Ectodermal cell (in vitro differentiated cells): ENCODE data around the gene INSL3.

ENCODE experiments used
- H3K27ac ChIP-seq: 2 replicates; pipeline ENCODE4 v1.7.0; 2013; ENCODE audit warnings: mild to moderate bottlenecking, low read depth, low read length; ENCODE audit not compliant: insufficient read depth, poor library complexity, severe bottlenecking
- H3K27me3 ChIP-seq: 2 replicates; pipeline ENCODE4 v1.7.0; 2013; ENCODE audit warnings: mild to moderate bottlenecking, low read length; ENCODE audit not compliant: insufficient read depth, control insufficient read depth, poor library complexity, severe bottlenecking
- H3K36me3 ChIP-seq: one replicate; pipeline ENCODE4 v1.7.0; 2013; ENCODE audit warnings: low read length; ENCODE audit not compliant: control insufficient read depth, insufficient read depth
- H3K4me1 ChIP-seq: one replicate; pipeline ENCODE4 v1.7.0; 2013; ENCODE audit warnings: low read length; ENCODE audit not compliant: control insufficient read depth, insufficient read depth
- H3K4me3 ChIP-seq: 2 replicates; pipeline ENCODE4 v1.7.0; 2013; ENCODE audit warnings: low read depth, low read length, control low read depth; ENCODE audit not compliant: insufficient read depth
- H3K9me3 ChIP-seq: 2 replicates; pipeline ENCODE4 v1.7.0; 2013; ENCODE audit warnings: mild to moderate bottlenecking, low read length, moderate library complexity; ENCODE audit not compliant: control insufficient read depth
- WGBS, 2 experiments: methylation state at CpG; one replicate each; pipeline ENCODE4 v1.1.7; 2013; ENCODE audit warnings: missing lambda C conversion rate in 2 of 2; 5-methylcytosine and 5-hydroxymethylcytosine counted together

INSL3 gene

DNA sequence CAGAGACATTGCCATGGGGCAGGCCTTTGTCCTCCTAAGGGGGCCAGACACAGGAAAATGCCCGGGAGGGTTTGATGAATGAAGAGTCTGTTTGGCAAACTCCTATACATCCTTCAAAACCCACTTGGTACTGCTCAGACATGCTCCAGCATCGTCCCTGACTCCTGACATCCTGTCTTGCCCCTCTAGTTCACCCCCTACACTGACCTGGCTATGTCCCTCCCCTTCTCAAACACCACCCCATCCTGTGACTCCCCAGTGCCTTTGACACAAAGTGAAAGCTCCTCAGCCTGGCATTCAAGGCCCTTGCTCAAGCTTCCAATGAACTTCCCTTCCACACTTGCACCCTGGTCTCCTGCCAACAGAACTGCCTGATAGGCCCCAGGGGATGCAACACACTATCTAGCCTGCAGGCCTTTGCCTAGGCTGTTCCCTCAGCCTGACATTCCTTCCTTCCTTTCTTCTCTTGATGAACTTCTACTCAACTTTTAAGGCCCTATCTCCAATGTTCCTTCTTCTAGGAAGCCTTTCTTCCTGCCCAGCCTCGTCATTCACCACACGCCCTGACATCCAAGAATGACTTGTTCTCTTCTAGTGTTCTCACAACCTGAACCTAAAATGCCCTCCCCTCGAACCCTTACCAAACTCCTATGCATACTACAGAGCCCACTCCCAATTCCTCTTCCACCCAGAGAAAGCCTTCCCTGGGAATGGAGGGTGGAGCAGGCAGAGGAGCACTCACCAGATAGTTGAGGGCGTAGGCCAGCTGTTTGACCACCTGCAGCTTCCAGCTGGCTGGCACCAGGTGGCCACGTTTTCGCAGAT lies 14.1 kb upstream of the INSL3 start:
- H3K36me3 ChIP-seq, result no peaks in the 10 kb centered on the region
- H3K27ac ChIP-seq, result no peak overlapping the region
- no peaks in the 10 kb centered on the region for H3K9me3 ChIP-seq
- no peak overlapping the region for H3K4me3 ChIP-seq
- peaks cover 8% of the 10 kb centered on the region for H3K4me1 ChIP-seq
- peaks cover 24% of the 10 kb centered on the region for H3K27me3 ChIP-seq
- 67 to 70% methylated on average over 8 of the region's 8 CpGs for WGBS, 2 experiments

DNA sequence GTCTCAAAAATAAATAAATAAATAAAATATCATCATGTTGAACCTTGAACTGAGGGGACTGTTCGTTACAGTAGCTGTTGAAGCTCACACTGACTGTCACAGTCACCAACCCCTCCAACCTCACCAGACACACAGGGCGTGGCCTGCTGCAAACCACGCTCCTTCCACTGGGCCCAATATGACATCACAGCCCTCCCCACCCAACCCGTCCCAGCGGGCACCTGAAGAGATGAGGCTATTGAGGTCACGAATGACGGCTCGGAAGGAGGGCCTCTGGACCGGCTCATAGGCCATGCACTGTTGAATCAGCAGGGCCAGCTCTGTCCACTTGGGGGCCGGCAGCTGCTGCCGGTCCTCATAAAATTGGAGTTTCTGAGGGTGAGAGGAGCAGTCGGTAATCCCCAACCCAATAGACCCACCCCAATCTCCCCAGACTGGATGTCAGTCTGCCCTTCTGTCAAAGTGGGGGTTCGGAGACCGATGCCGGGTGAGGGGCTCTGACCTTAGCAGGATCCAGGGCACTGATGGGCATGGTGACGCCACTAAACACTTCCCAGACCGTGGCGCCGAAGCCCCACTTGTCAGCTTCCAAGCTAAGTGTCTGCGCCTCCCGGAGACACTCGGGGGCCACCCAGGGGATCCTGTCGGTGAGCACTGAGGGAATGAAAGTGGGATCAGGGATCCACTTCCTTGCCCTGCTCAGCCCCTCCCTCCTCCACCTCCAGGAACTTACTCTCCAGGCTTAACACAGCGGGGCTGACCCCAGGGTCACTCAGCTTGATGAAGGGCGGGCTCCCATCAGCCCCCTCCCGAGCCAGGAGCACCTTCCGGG lies 13.2 kb upstream of the INSL3 start:
- Histone ChIP-seq H3K36me3 (no peaks in the 10 kb centered on the region), H3K9me3 (no peaks in the 10 kb centered on the region), H3K4me1 (peaks cover 14% of the 10 kb centered on the region), H3K4me3 (no peak overlapping the region), H3K27ac (no peak overlapping the region), H3K27me3 (peaks cover 18% of the 10 kb centered on the region)
- WGBS, 2 experiments, result 68 to 70% methylated on average over 27 of the region's 27 CpGs

DNA sequence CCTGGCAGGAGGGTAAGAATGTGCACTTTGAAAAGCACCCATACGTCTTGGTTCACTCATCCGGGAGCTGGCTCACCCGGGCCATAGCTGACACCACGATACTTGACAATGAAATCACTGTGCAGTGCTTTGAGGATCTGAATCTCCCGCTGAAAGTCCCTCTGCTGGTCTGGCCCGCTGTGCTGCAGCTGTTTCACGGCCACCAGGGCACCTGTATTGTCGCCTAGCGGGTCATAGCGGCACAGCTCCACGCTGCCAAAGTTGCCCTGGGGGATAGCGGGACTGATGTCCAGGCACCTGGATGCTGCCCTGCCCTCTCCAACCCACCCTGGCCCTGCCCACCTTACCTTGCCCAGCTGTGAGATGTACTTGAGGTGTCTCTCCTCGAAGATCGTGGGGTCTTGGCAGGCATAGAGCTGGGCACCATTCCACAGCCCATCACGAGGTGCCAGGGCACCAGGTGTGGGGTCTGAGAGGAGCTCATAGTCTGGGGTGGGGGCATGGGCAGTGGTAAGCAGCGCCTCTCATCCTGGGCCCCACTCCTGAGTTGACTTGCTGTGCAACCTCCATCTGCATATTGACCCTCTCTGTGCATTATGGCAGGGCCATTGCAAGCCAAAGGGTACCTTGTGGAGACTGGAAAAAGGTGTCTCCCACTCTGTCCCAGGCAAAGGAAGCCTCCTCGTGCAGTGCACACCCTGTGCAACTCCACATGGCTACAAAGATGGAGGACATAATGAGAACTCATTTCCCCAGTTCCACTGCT lies 11.3 kb upstream of the INSL3 start:
- peaks cover 14% of the 10 kb centered on the region for H3K4me1 ChIP-seq
- no peaks in the 10 kb centered on the region for H3K9me3 ChIP-seq
- no peaks in the 10 kb centered on the region for H3K36me3 ChIP-seq
- H3K4me3 ChIP-seq, result no peak overlapping the region
- H3K27ac ChIP-seq, result no peak overlapping the region
- peaks cover 12% of the 10 kb centered on the region for H3K27me3 ChIP-seq
- WGBS, 2 experiments, result 92 to 93% methylated on average over 17 of the region's 17 CpGs

DNA sequence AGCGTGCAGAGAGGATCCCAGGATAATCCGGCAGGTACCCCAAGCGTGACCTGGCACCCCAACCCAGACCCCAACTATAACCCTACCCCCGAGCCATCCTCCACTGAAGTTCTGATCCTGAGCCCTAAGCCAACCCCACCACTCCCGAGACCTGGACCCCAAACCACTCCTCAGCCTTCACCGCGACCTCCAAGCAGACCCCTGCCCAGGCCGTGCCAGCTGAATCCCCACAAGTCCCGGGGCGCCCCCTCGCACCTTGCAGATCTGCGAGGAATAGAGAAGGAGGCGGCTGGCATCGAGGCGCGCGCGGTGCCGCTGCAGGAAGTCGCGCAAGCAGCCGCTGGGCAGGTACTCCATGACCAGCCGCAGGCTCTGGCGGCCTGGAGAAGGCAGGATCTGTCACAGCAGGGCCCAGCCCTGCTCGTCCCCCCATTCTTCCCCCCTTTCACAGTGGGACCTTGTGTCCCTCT lies 10.1 kb upstream of the INSL3 start:
- Histone ChIP-seq H3K4me3 (peak overlapping the region; percentile 29), H3K9me3 (no peaks in the 10 kb centered on the region), H3K36me3 (no peaks in the 10 kb centered on the region), H3K27ac (no peak overlapping the region), H3K27me3 (peaks cover 12% of the 10 kb centered on the region), H3K4me1 (peaks cover 14% of the 10 kb centered on the region)
- 63 to 66% methylated on average over 25 of the region's 25 CpGs for WGBS, 2 experiments

DNA sequence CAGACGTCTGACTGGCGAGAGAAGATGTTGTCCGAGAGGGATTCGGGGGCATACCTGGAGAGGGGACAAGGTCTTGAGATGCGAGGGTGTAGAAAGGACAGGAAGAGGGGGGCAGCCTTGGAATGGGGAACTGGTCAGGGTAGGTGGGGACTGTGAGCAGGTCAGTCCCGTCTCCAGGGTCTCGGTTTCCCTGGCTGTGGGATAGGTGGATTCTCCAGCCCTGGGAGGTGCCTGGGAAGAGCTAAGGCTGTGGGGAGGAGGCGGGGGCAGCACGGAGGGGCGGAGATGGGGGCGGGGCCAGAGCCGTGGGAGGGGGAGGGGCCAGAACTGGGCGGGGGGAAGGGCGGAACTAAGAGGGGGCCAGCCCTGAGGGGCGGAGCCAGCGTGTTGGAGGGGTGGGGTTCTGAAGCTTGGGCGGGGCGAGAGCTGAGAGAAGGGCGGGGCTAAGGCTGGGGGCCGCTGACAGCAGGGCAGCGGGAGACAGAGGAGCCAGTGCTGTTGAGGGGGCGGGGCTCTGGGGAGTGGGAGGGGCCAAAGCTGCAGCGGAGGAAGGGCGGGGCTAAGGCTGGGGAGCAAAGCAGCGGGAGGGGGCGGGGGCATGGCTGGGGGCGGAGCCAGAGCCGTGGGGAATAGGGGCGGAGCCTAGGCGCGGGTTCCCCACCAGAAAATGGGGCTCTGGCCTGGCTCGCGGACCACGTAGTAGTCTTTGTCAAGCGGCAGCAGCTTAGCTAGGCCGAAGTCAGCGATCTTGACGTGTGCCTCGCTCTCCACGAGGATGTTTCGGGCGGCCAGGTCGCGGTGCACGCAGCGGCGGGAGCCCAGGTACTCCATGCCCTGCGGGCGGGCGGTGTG lies 9.5 kb upstream of the INSL3 start:
- Histone ChIP-seq H3K4me3 (peak overlapping the region; percentile 39), H3K4me1 (peaks cover 14% of the 10 kb centered on the region), H3K27me3 (peaks cover 12% of the 10 kb centered on the region), H3K36me3 (no peaks in the 10 kb centered on the region), H3K27ac (peak overlapping the region; percentile 76), H3K9me3 (no peaks in the 10 kb centered on the region)
- WGBS, 2 experiments, result 16 to 20% methylated on average over 50 of the region's 50 CpGs

DNA sequence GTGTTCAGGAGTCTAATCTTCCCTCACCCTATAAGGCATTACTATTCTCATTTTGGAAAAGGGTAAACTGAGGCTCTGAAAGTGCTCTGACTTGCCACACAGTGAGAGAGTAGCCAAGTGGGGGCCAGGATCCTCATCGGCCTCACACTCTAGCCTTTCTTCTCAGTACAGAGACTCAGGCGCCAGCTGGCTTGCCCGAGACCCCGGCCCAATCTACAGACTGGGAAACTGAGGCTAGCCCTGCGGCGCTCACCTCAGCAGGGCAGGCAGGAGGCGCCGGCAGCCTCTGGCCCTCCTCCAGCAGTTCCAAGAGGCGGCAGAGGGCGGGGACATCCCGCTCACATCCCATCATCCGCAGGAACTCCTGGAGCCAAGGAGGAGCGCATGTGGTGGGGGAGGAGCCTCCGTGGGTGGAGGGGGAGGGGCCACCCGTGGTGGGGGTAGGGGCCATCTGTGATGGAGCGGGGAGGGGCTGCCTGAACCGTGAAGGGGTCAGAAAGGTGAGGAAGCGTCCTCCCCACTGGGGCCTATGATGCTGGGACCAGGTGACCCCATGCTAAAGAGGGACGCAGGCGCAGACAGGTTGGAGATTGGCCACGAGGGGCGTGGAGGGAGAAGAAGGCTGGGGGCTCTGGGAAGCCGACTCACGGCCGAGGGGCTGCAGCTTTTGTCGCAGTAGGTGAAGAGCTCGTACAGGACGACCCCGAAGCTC lies 8.7 kb upstream of the INSL3 start:
- 5% methylated on average over 29 of the region's 29 CpGs for WGBS, 2 experiments
- H3K4me1 ChIP-seq, result peaks cover 11% of the 10 kb centered on the region
- peaks cover 12% of the 10 kb centered on the region for H3K27me3 ChIP-seq
- no peaks in the 10 kb centered on the region for H3K9me3 ChIP-seq
- H3K36me3 ChIP-seq, result no peaks in the 10 kb centered on the region
- peak overlapping the region; percentile 76 for H3K27ac ChIP-seq
- H3K4me3 ChIP-seq, result peak overlapping the region; percentile 39

DNA sequence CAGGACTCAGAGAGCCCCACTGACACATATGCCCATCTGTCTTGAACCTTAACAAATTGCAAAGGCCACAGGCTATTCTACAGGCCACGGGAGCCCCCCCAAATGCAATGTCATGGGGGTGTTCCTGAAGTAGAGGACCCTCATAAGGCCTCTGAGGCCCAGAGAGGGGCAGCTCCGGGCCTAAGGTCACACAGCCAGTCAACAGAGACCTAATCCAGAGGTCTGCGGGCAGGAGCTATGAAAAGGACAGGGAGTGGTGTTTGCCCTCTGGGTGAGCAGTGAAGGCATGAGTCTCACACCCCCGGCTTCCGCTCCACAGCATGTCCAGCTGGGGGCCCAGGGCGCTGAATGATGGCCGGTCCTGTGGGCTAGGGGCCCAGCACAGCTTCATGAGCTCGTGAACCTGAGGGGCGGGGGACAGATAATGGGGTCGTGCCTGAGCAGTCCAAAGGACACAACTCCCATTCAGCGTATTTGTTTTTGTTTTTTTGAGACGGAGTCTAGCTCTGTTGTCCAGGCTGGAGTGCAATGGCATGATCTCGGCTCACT lies 5.3 kb upstream of the INSL3 start:
- peaks cover 6% of the 10 kb centered on the region for H3K27me3 ChIP-seq
- peaks cover 6% of the 10 kb centered on the region for H3K4me1 ChIP-seq
- H3K9me3 ChIP-seq, result no peaks in the 10 kb centered on the region
- 91 to 92% methylated on average over 13 of the region's 13 CpGs for WGBS, 2 experiments
- H3K27ac ChIP-seq, result no peak overlapping the region
- no peak overlapping the region for H3K4me3 ChIP-seq
- H3K36me3 ChIP-seq, result no peaks in the 10 kb centered on the region

DNA sequence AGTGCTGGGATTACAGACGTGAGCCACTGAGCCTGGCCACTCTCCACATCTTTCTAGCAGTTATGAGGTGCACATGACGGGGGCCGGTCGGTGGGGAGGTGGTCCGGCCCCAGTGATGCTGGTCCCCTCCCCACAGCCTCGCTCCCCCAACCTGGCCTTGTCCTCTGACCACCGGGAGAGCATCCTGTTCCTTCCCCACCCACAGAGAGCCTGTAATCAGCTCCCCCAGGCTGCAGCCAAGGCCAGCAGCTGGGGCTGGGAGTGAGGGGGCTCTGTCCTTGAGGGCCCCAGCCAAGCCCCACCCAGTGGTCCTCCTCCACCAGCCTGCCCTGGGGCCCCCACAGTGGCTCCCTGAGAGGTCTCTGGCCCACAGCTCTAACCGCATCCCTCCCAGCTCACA lies 3.0 kb upstream of the INSL3 start:
- no peaks in the 10 kb centered on the region for H3K27me3 ChIP-seq
- no peaks in the 10 kb centered on the region for H3K36me3 ChIP-seq
- H3K9me3 ChIP-seq, result no peaks in the 10 kb centered on the region
- 74 to 75% methylated on average over 8 of the region's 8 CpGs for WGBS, 2 experiments
- no peaks in the 10 kb centered on the region for H3K4me1 ChIP-seq
- no peak overlapping the region for H3K27ac ChIP-seq
- no peak overlapping the region for H3K4me3 ChIP-seq
